Measurements from ENCODE around the gene KEAP1. TPM values are rescaled to one million over a fixed set of nuclear protein-coding genes. Genes with fewer than 3 reads are reported as not detected.

The KEAP1 gene
- total and polyA plus RNA-seq, 2 of the 8 experiments (the other 6 are each of a cell fraction or from before 2014, with no cell fraction given): 80.6 to 106 TPM

DNA sequence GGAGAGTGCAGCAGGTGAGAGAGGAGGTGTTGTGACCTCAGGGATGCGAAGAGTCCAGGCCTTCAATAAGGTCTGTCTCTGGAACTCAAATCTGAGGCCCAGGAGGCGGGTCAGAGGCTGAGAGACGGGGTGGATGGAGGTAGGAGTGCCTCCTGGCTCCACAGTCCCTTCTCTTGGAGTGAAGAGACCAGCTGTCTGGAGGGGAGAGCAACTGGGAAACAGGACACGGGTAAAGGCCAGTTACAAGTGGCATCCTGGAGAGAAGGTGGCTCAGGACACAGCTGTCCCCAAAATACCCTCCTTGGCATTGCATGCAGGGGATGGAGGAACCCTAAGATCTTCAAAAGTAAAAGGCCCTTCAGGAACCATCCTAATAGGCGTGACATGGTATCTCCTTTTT lies 63.6 kb downstream of the KEAP1 start:
- H3K56ac ChIP-seq (replicated peaks; ENCODE audit: insufficient read length, low read depth, low read length): no peak overlapping the region
- H2BK15ac ChIP-seq (ENCODE audit: low read length): no peak overlapping the region
- H3K23ac ChIP-seq (ENCODE audit: insufficient read length): no peak overlapping the region
- no peak overlapping the region for H4K5ac ChIP-seq (ENCODE audit: insufficient read length, low read depth, low read length)
- no peaks in the 10 kb centered on the region for H3K79me2 ChIP-seq (ENCODE audit: control insufficient read depth in 1 of 2, insufficient read depth in 2 of 2, low read length in 2 of 2)
- H3K79me1 ChIP-seq (ENCODE audit: low read depth, low read length): no peaks in the 10 kb centered on the region
- no peak overlapping the region for H4K8ac ChIP-seq (ENCODE audit: extremely low read depth, insufficient read depth, low read length)
- H2AFZ ChIP-seq (ENCODE audit: low read length): no peak overlapping the region
- no peak overlapping the region for H2BK120ac ChIP-seq (replicated peaks; ENCODE audit: low read depth, low read length)
- H3K36me3 ChIP-seq (ENCODE audit: control insufficient read depth in 2 of 4, insufficient read depth in 4 of 4, low read length in 3 of 4): no peaks in the 10 kb centered on the region
- ChIA-PET POLR2A (ENCODE audit: partially characterized antibody) (no interaction called here), CTCF (ENCODE audit: partially characterized antibody) (interaction anchor here (1.2 kb wide), 1 partner anchor 49 kb away, joined by 4 read pairs; no protein-coding TSS in a partner anchor)
- no peak for FAIRE-seq
- DNase-seq (ENCODE audit: low read depth in 1 of 2, low spot score in 2 of 2): no peak
- 88% methylated on average over 5 of the region's 5 CpGs; no CpG with 5 or more reads in 1 of the 2 experiments for WGBS, 2 experiments (ENCODE audit: extremely low coverage in 1 of 2, insufficient coverage in 1 of 2, insufficient read length in 1 of 2, insufficient replicate concordance in 2 of 2, low coverage in 1 of 2, low lambda C conversion rate in 2 of 2, missing lambda C conversion rate in 1 of 2)
- no peak overlapping the region for H2BK20ac ChIP-seq (ENCODE audit: low read length)
- H3K23me2 ChIP-seq (ENCODE audit: low read depth, low read length): no peaks in the 10 kb centered on the region
- H4K91ac ChIP-seq (replicated peaks; ENCODE audit: insufficient read length, low read length): no peak overlapping the region
- H3K9ac ChIP-seq (replicated peaks in 1 of 4; ENCODE audit: extremely low read depth in 1 of 4, low read depth in 3 of 4, low read length in 3 of 4): 0 out of 7 replicates have a peak overlapping the region, but pooled peaks of 1 of the 4 experiments have one; percentile 4
- H3K4me2 ChIP-seq (ENCODE audit: insufficient read depth in 1 of 2, low read depth in 2 of 2, low read length in 2 of 2): no peak overlapping the region
- no peak overlapping the region for H3K14ac ChIP-seq (ENCODE audit: insufficient read length)
- H2AK5ac ChIP-seq (ENCODE audit: low read depth, low read length): no peak overlapping the region
- no peaks in the 10 kb centered on the region for H4K20me1 ChIP-seq (replicated peaks in 1 of 2; ENCODE audit: control insufficient read depth in 1 of 2, insufficient read depth in 2 of 2, low read length in 2 of 2)
- no peak overlapping the region for H3K27ac ChIP-seq (ENCODE audit: low read depth, low read length)
- no peak for TF ChIP-seq ASH2L (IDR thresholded peaks at IDR 0.05; ENCODE audit: low read length)
- no peak for TF ChIP-seq POU5F1 (IDR thresholded peaks at IDR 0.05; ENCODE audit: low read depth, low read length)
- TF ChIP-seq BACH1 (IDR thresholded peaks at IDR 0.05; ENCODE audit: low read length): no peak
- no peaks in the 10 kb centered on the region for H3K9me3 ChIP-seq (ENCODE audit: insufficient read depth in 2 of 2, low read depth in 1 of 2, low read length in 1 of 2)
- H3K4ac ChIP-seq (replicated peaks; ENCODE audit: insufficient read length, low read depth, low read length): no peak overlapping the region
- H3K4me3 ChIP-seq (ENCODE audit: extremely low read depth in 1 of 4, insufficient read depth in 2 of 4, low read depth in 3 of 4, low read length in 4 of 4): no peak overlapping the region
- H2BK12ac ChIP-seq (ENCODE audit: low read depth, low read length): no peak overlapping the region
- H3K18ac ChIP-seq (ENCODE audit: extremely low read depth, low read length): no peak overlapping the region
- H3K4me1 ChIP-seq (replicated peaks in 1 of 4; ENCODE audit: control insufficient read depth in 3 of 4, insufficient read depth in 4 of 4, low read length in 3 of 4): no peaks in the 10 kb centered on the region
- H3K27me3 ChIP-seq (replicated peaks in 1 of 4; ENCODE audit: control insufficient read depth in 3 of 4, extremely low read depth in 1 of 4, insufficient read depth in 3 of 4, low read length in 3 of 4): 0 out of 7 replicates have a peak, but pooled peaks cover 0 to 2% (median 0%) of the 10 kb centered on the region in 4 experiments
- no peak overlapping the region for H2BK5ac ChIP-seq (ENCODE audit: low read depth, low read length)

MicroRNAs encoded within 50 kb of the gene (microRNA counts, 767-probe panel; counts per million panel counts)
- microRNA hsa-miR-1238: 879 counts per million, percentile 95 among the panel's probes with 10 or more counts

Small RNA genes lying within 50 kb of the gene (microRNA-seq; reads per million reads assigned to microRNA genes)
- gene MIR1238 (ENCODE audit: borderline microRNAs expressed in 2 of 2, borderline number of aligned reads in 2 of 2, borderline replicate concordance in 1 of 2): 0 reads per million in 2 experiments

Small RNA genes lying within 50 kb of the gene (small RNA-seq; reads per million reads assigned to genes)
- gene MIR1238 (ENCODE audit: insufficient read depth): not detected
- not detected for gene RNU7-140P (ENCODE audit: insufficient read depth)

Other genes with a start within 250 kb of the KEAP1 start
- gene ICAM1, start 232.2 kb downstream of the KEAP1 start, total RNA-seq (2021; fragmentation: NEBNext Ultra II Directional; extraction: Animal tissue kit (Norgen Biotek cat#: 25700)): 3.8 and 4.0 TPM in 2 replicates
- 5.2 and 9.4 TPM in 2 replicates for gene ICAM1, start 232.2 kb downstream of the KEAP1 start, polyA plus RNA-seq (2011; rRNA removed)
- 1.3 and 1.5 TPM in 2 replicates for gene ICAM4, start 216.4 kb downstream of the KEAP1 start, total RNA-seq (2021; fragmentation: NEBNext Ultra II Directional; extraction: Animal tissue kit (Norgen Biotek cat#: 25700))
- gene ICAM4, start 216.4 kb downstream of the KEAP1 start, polyA plus RNA-seq (2011; rRNA removed): 4.1 and 6.3 TPM in 2 replicates
- gene ICAM5, start 213.4 kb downstream of the KEAP1 start, total RNA-seq (2021; fragmentation: NEBNext Ultra II Directional; extraction: Animal tissue kit (Norgen Biotek cat#: 25700)): 1.9 and 4.8 TPM in 2 replicates
- gene ICAM5, start 213.4 kb downstream of the KEAP1 start, polyA plus RNA-seq (2011; rRNA removed): 3.9 and 9.0 TPM in 2 replicates
- 4.6 and 5.1 TPM in 2 replicates for gene ZGLP1, start 193.5 kb downstream of the KEAP1 start, total RNA-seq (2021; fragmentation: NEBNext Ultra II Directional; extraction: Animal tissue kit (Norgen Biotek cat#: 25700))
- 4.2 and 8.2 TPM in 2 replicates for gene ZGLP1, start 193.5 kb downstream of the KEAP1 start, polyA plus RNA-seq (2011; rRNA removed)
- 27.0 and 27.8 TPM in 2 replicates for gene FDX2, start 187.3 kb downstream of the KEAP1 start, total RNA-seq (2021; fragmentation: NEBNext Ultra II Directional; extraction: Animal tissue kit (Norgen Biotek cat#: 25700))
- 64.4 and 80.2 TPM in 2 replicates for gene FDX2, start 187.3 kb downstream of the KEAP1 start, polyA plus RNA-seq (2011; rRNA removed)
- gene RAVER1, start 169.8 kb downstream of the KEAP1 start, total RNA-seq (2021; fragmentation: NEBNext Ultra II Directional; extraction: Animal tissue kit (Norgen Biotek cat#: 25700)): 70.5 and 72.4 TPM in 2 replicates
- 5.7 and 17.1 TPM in 2 replicates for gene RAVER1, start 169.8 kb downstream of the KEAP1 start, polyA plus RNA-seq (2011; rRNA removed)
- gene ICAM3, start 163.7 kb downstream of the KEAP1 start, total RNA-seq (2021; fragmentation: NEBNext Ultra II Directional; extraction: Animal tissue kit (Norgen Biotek cat#: 25700)): 16.5 TPM in 2 replicates
- gene ICAM3, start 163.7 kb downstream of the KEAP1 start, polyA plus RNA-seq (2011; rRNA removed): 15.4 and 18.9 TPM in 2 replicates
- gene TYK2, start 122.8 kb downstream of the KEAP1 start, total RNA-seq (2021; fragmentation: NEBNext Ultra II Directional; extraction: Animal tissue kit (Norgen Biotek cat#: 25700)): 40.8 and 42.7 TPM in 2 replicates
- 32.1 and 47.6 TPM in 2 replicates for gene TYK2, start 122.8 kb downstream of the KEAP1 start, polyA plus RNA-seq (2011; rRNA removed)
- 162 and 164 TPM in 2 replicates for gene CDC37, start 99.8 kb downstream of the KEAP1 start, total RNA-seq (2021; fragmentation: NEBNext Ultra II Directional; extraction: Animal tissue kit (Norgen Biotek cat#: 25700))
- gene CDC37, start 99.8 kb downstream of the KEAP1 start, polyA plus RNA-seq (2011; rRNA removed): 181 and 285 TPM in 2 replicates
- gene PDE4A, start 82.8 kb downstream of the KEAP1 start, total RNA-seq (2021; fragmentation: NEBNext Ultra II Directional; extraction: Animal tissue kit (Norgen Biotek cat#: 25700)): 4.4 and 5.0 TPM in 2 replicates
- gene PDE4A, start 82.8 kb downstream of the KEAP1 start, polyA plus RNA-seq (2011; rRNA removed): 2.0 and 3.4 TPM in 2 replicates
- gene S1PR5, start 14.1 kb upstream of the KEAP1 start, total RNA-seq (2021; fragmentation: NEBNext Ultra II Directional; extraction: Animal tissue kit (Norgen Biotek cat#: 25700)): 8.6 and 8.7 TPM in 2 replicates
- 2.4 and 3.6 TPM in 2 replicates for gene S1PR5, start 14.1 kb upstream of the KEAP1 start, polyA plus RNA-seq (2011; rRNA removed)
- gene ATG4D, start 40.5 kb upstream of the KEAP1 start, total RNA-seq (2021; fragmentation: NEBNext Ultra II Directional; extraction: Animal tissue kit (Norgen Biotek cat#: 25700)): 43.7 and 51.4 TPM in 2 replicates
- 39.6 and 68.7 TPM in 2 replicates for gene ATG4D, start 40.5 kb upstream of the KEAP1 start, polyA plus RNA-seq (2011; rRNA removed)
- 45.2 and 50.1 TPM in 2 replicates for gene KRI1, start 62.7 kb upstream of the KEAP1 start, total RNA-seq (2021; fragmentation: NEBNext Ultra II Directional; extraction: Animal tissue kit (Norgen Biotek cat#: 25700))
- gene KRI1, start 62.7 kb upstream of the KEAP1 start, polyA plus RNA-seq (2011; rRNA removed): 14.2 and 19.4 TPM in 2 replicates
- 2.6 and 3.0 TPM in 2 replicates for gene CDKN2D, start 65.6 kb upstream of the KEAP1 start, total RNA-seq (2021; fragmentation: NEBNext Ultra II Directional; extraction: Animal tissue kit (Norgen Biotek cat#: 25700))
- 4.0 and 4.2 TPM in 2 replicates for gene CDKN2D, start 65.6 kb upstream of the KEAP1 start, polyA plus RNA-seq (2011; rRNA removed)
- 140 and 141 TPM in 2 replicates for gene AP1M2, start 84.0 kb upstream of the KEAP1 start, total RNA-seq (2021; fragmentation: NEBNext Ultra II Directional; extraction: Animal tissue kit (Norgen Biotek cat#: 25700))
- 161 and 205 TPM in 2 replicates for gene AP1M2, start 84.0 kb upstream of the KEAP1 start, polyA plus RNA-seq (2011; rRNA removed)
- gene SLC44A2, start 122.2 kb upstream of the KEAP1 start, total RNA-seq (2021; fragmentation: NEBNext Ultra II Directional; extraction: Animal tissue kit (Norgen Biotek cat#: 25700)): 118 and 120 TPM in 2 replicates
- 105 and 113 TPM in 2 replicates for gene SLC44A2, start 122.2 kb upstream of the KEAP1 start, polyA plus RNA-seq (2011; rRNA removed)
- gene ILF3, start 151.0 kb upstream of the KEAP1 start, total RNA-seq (2021; fragmentation: NEBNext Ultra II Directional; extraction: Animal tissue kit (Norgen Biotek cat#: 25700)): 675 and 695 TPM in 2 replicates
- gene ILF3, start 151.0 kb upstream of the KEAP1 start, polyA plus RNA-seq (2011; rRNA removed): 291 and 412 TPM in 2 replicates
- gene QTRT1, start 198.1 kb upstream of the KEAP1 start, total RNA-seq (2021; fragmentation: NEBNext Ultra II Directional; extraction: Animal tissue kit (Norgen Biotek cat#: 25700)): 61.1 and 61.6 TPM in 2 replicates
- 94.2 and 126 TPM in 2 replicates for gene QTRT1, start 198.1 kb upstream of the KEAP1 start, polyA plus RNA-seq (2011; rRNA removed)
- 120 TPM in 2 replicates for gene DNM2, start 214.7 kb upstream of the KEAP1 start, total RNA-seq (2021; fragmentation: NEBNext Ultra II Directional; extraction: Animal tissue kit (Norgen Biotek cat#: 25700))
- gene DNM2, start 214.7 kb upstream of the KEAP1 start, polyA plus RNA-seq (2011; rRNA removed): 61.9 and 83.4 TPM in 2 replicates

Data from H1 (cell line).